ENCODE data around the gene ZYG11B. TPM values are rescaled to one million over a fixed set of nuclear protein-coding genes. Genes with fewer than 3 reads are reported as not detected.

Gene ZYG11B
- total and polyA plus RNA-seq, 2 of the 13 experiments (the other 11 are each of a cell fraction or from before 2014, with no cell fraction given): 6.9 to 17.9 TPM

DNA sequence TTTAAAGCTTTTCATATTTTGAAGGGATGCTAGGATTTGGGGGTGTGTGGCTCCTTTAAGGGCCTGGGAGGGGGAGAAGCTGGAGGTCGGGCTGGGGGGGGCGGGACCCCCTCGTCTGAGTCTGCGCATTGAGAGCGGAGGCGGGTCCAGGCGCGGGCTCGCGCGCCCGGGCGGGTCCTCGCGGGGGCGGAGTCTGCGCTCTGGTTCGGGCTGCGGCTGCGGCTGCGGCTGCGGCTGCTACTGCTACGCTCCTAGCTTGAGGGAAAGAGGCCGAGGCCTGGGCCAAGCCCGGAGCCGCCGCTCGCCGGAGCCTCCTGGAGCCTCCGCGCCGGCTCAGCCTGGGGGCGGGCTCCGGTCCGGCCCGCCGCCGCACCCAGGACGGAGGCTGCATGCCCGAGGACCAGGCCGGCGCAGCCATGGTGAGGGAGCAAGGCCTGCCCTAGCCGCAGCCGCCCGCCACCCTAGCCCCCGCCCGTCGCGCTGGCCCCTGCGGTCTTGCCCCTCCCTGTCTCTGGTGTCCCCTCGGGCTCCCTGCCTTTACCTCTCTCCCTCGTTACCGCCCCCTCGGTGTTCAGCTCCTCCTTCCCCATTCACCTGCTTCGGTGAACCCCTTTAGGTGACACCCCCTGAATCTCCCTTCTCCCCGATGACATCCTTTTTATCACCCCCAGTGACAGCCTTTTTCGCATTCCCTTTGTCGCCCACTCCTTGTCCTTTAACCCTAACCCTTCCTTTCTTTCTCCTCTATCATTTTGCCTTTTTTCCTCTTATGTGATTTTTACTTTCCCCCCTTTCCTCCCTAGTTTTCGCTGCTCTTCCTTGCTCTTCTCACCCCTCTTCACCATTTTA is at the start of gene ZYG11B (continued):
- TF ChIP-seq, protein P1, sequence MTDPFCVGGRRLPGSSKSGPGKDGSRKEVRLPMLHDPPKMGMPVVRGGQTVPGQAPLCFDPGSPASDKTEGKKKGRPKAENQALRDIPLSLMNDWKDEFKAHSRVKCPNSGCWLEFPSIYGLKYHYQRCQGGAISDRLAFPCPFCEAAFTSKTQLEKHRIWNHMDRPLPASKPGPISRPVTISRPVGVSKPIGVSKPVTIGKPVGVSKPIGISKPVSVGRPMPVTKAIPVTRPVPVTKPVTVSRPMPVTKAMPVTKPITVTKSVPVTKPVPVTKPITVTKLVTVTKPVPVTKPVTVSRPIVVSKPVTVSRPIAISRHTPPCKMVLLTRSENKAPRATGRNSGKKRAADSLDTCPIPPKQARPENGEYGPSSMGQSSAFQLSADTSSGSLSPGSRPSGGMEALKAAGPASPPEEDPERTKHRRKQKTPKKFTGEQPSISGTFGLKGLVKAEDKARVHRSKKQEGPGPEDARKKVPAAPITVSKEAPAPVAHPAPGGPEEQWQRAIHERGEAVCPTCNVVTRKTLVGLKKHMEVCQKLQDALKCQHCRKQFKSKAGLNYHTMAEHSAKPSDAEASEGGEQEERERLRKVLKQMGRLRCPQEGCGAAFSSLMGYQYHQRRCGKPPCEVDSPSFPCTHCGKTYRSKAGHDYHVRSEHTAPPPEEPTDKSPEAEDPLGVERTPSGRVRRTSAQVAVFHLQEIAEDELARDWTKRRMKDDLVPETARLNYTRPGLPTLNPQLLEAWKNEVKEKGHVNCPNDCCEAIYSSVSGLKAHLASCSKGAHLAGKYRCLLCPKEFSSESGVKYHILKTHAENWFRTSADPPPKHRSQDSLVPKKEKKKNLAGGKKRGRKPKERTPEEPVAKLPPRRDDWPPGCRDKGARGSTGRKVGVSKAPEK (CRISPR knock-in tag; IDR thresholded peaks at IDR 0.05; ENCODE audit: borderline replicate concordance): no peak
- TF ChIP-seq ZMYM4 (CRISPR knock-in tag; IDR thresholded peaks at IDR 0.05) (peak; percentile 54; the same call in 1 of the 2 replicates), ISL2 (CRISPR knock-in tag; IDR thresholded peaks at IDR 0.05) (0 out of 2 replicates have a peak, but pooled peaks have one; percentile 32), FLYWCH1 (CRISPR knock-in tag; IDR thresholded peaks at IDR 0.05) (no peak), HIVEP1 (CRISPR knock-in tag; IDR thresholded peaks at IDR 0.05) (no peak), CC2D1A (CRISPR knock-in tag; IDR thresholded peaks at IDR 0.05) (no peak), PRMT3 (CRISPR knock-in tag; IDR thresholded peaks at IDR 0.05; ENCODE audit: borderline replicate concordance, low read depth) (no peak), SMAD9 (CRISPR knock-in tag; IDR thresholded peaks at IDR 0.05) (no peak), ZBTB7A (CRISPR knock-in tag; IDR thresholded peaks at IDR 0.05) (no peak), LCORL (IDR thresholded peaks at IDR 0.05) (no peak), LCORL (CRISPR knock-in tag; IDR thresholded peaks at IDR 0.05) (no peak), SMC3 (IDR thresholded peaks at IDR 0.05; ENCODE audit: low read length) (no peak), RBAK (CRISPR knock-in tag; IDR thresholded peaks at IDR 0.05) (no peak), ZNF550 (CRISPR knock-in tag; IDR thresholded peaks at IDR 0.05; ENCODE audit: borderline replicate concordance) (no peak)
- TF ChIP-seq, protein P2, sequence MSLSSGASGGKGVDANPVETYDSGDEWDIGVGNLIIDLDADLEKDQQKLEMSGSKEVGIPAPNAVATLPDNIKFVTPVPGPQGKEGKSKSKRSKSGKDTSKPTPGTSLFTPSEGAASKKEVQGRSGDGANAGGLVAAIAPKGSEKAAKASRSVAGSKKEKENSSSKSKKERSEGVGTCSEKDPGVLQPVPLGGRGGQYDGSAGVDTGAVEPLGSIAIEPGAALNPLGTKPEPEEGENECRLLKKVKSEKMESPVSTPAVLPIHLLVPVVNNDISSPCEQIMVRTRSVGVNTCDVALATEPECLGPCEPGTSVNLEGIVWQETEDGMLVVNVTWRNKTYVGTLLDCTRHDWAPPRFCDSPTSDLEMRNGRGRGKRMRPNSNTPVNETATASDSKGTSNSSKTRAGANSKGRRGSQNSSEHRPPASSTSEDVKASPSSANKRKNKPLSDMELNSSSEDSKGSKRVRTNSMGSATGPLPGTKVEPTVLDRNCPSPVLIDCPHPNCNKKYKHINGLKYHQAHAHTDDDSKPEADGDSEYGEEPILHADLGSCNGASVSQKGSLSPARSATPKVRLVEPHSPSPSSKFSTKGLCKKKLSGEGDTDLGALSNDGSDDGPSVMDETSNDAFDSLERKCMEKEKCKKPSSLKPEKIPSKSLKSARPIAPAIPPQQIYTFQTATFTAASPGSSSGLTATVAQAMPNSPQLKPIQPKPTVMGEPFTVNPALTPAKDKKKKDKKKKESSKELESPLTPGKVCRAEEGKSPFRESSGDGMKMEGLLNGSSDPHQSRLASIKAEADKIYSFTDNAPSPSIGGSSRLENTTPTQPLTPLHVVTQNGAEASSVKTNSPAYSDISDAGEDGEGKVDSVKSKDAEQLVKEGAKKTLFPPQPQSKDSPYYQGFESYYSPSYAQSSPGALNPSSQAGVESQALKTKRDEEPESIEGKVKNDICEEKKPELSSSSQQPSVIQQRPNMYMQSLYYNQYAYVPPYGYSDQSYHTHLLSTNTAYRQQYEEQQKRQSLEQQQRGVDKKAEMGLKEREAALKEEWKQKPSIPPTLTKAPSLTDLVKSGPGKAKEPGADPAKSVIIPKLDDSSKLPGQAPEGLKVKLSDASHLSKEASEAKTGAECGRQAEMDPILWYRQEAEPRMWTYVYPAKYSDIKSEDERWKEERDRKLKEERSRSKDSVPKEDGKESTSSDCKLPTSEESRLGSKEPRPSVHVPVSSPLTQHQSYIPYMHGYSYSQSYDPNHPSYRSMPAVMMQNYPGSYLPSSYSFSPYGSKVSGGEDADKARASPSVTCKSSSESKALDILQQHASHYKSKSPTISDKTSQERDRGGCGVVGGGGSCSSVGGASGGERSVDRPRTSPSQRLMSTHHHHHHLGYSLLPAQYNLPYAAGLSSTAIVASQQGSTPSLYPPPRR (CRISPR knock-in tag; IDR thresholded peaks at IDR 0.05; ENCODE audit: borderline replicate concordance): no peak
- TF ChIP-seq, protein P3, sequence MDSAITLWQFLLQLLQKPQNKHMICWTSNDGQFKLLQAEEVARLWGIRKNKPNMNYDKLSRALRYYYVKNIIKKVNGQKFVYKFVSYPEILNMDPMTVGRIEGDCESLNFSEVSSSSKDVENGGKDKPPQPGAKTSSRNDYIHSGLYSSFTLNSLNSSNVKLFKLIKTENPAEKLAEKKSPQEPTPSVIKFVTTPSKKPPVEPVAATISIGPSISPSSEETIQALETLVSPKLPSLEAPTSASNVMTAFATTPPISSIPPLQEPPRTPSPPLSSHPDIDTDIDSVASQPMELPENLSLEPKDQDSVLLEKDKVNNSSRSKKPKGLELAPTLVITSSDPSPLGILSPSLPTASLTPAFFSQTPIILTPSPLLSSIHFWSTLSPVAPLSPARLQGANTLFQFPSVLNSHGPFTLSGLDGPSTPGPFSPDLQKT (CRISPR knock-in tag; IDR thresholded peaks at IDR 0.05; ENCODE audit: borderline replicate concordance): no peak
- TF ChIP-seq, protein P4, sequence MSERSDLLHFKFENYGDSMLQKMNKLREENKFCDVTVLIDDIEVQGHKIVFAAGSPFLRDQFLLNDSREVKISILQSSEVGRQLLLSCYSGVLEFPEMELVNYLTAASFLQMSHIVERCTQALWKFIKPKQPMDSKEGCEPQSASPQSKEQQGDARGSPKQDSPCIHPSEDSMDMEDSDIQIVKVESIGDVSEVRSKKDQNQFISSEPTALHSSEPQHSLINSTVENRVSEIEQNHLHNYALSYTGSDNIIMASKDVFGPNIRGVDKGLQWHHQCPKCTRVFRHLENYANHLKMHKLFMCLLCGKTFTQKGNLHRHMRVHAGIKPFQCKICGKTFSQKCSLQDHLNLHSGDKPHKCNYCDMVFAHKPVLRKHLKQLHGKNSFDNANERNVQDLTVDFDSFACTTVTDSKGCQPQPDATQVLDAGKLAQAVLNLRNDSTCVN (CRISPR knock-in tag; IDR thresholded peaks at IDR 0.05; ENCODE audit: borderline replicate concordance): no peak
- TF ChIP-seq, protein P5, sequence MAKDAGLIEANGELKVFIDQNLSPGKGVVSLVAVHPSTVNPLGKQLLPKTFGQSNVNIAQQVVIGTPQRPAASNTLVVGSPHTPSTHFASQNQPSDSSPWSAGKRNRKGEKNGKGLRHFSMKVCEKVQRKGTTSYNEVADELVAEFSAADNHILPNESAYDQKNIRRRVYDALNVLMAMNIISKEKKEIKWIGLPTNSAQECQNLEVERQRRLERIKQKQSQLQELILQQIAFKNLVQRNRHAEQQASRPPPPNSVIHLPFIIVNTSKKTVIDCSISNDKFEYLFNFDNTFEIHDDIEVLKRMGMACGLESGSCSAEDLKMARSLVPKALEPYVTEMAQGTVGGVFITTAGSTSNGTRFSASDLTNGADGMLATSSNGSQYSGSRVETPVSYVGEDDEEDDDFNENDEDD (CRISPR knock-in tag; IDR thresholded peaks at IDR 0.05; ENCODE audit: borderline replicate concordance): no peak

Measured in HepG2 (cell line).